Subcutaneous adipose tissue (tissue), 4 donors: Measurements from ENCODE around the gene PATE1. TPM values are rescaled to one million over a fixed set of nuclear protein-coding genes. Genes with fewer than 3 reads are reported as not detected.

Source experiments
- CTCF ChIP-seq: fragments of 450-650 bp; IDR thresholded peaks from one replicate; pipeline ENCODE4 v1.5.1; 2016; ENCODE audit warnings: low read depth, mild to moderate bottlenecking, control low read depth, antibody characterized with exemption, moderate library complexity
- total RNA-seq, 4 donors: library from RNA; depleted of rRNA; stranded (reverse); fragments of >200 nt; gene quantifications; one replicate each; pipeline ENCODE4 v1.1.0, GENCODE V29; 2016

The PATE1 gene, protein sequence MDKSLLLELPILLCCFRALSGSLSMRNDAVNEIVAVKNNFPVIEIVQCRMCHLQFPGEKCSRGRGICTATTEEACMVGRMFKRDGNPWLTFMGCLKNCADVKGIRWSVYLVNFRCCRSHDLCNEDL
- total RNA-seq: not detected

- no peak for TF ChIP-seq CTCF
Measured at GRCh38 chr11:125745979-125746378, at the start of gene PATE1. Gene PATE1, plus strand, starts transcription at chr11:125746279. Its CDS starts 26 bp downstream, at chr11:125746305.

GRCh38 chr11:125701018-125701610 lies 45.0 kb upstream of the PATE1 start:
- no peak for TF ChIP-seq CTCF

- no peak for TF ChIP-seq CTCF
Measured at GRCh38 chr11:125701858-125702621, 44.0 kb upstream of the PATE1 start.

GRCh38 chr11:125720781-125721180 lies 25.3 kb upstream of the PATE1 start:
- TF ChIP-seq CTCF: no peak

DNA sequence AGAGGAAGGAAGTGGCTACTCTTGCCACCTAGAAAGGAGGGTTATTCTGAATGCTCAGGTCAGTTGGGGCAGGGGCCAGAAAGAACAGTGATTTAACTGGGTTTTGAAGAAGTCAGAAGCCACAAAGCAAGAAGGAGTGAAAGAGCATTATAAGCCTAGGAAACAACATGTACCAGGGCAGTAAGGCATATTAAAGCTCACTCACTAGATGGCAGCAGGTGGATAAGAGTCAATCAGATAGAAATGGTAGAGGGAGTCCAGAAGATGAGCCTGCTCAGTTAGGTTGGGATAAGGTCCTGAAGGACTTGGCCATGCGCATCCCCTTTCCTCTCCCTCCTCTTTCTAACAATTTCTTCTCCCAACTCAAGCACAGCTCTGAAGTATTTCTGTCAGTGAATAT lies 22.0 kb upstream of the PATE1 start:
- TF ChIP-seq CTCF: no peak

GRCh38 chr11:125728969-125729368 lies 17.1 kb upstream of the PATE1 start:
- no peak for TF ChIP-seq CTCF

DNA sequence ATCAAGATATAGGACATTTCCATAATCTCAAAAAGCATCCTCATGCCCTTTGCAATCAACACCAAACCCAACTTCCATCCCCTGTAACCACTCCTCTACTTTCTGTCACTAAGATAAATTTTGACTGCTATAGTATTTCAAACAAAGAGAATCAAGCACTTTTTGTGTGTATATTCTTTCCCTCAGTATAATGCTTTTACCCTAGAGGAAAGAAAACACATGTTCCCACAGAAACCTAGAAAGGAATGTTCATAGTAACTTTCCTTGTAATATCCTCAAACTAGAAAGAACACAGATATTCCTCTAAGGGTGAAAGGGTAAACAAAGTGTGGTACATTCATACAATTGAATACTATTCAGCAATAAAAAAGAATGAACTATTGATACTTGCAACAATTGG lies 5.5 kb upstream of the PATE1 start:
- TF ChIP-seq CTCF: no peak
